ENCODE results near the gene ABCA6.

The ABCA6 gene

DNA sequence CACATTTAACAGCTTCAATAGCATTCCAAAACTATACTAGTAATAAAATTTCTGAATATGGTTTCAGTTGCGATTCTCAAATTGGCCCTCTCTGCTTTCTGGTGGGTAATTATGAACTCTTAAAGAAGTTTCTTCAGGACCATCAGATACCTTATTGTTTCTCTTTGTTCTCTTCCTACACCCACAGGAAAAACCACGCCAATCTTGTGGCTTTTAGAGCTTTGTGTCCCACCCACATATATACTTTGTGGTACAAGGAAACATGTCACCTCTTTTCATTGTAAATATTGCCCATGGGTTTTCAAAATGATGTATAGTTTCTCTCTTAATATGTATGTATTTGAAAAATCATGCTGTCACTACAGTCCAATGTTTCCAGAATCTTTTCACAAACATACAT is 93.1 kb downstream of the ABCA6 start:
- no peak for DNase-seq (ENCODE audit: low spot score)

DNA sequence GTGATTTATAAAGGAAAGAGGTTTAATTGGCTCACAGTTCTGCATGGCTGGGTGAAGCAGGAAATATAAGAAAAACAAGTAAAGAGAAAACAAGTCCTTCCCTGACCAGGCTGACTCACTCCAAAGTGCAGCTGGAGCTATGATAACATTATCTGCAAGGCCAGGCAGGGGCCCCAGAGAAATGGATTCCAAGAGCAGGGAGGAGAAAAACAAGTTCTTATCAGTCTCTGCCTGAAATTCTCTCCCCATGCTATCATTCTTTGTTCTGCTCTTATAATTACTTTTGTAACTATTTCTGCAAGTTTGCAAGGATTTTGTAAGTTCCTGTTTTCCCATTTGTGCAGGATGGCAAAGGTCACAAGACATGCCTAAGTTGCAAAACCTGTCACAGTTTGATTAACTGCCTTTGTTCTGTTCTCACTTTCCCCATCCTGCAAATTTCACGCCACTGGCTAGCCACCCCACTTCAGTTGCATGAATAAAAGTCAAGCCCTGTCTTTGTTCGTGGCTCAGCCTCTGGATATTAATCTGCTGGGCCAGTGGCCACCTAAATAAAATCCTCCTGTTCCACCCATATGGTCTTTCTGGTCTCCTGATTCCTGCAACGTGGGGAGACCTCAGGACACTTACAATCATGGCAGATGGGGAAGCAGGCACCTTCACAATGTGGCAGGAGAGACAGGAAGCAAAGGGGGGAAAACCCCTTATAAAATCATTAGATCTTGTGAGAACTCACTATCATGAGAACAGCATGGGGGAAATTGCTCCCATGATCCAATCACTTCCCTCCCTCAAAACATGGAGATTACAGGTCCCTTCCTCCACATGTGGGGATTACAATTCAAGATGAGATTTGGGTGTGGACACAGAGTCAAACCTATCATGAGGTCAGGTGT is 94.1 kb downstream of the ABCA6 start:
- DNase-seq (ENCODE audit: low spot score): no peak

DNA sequence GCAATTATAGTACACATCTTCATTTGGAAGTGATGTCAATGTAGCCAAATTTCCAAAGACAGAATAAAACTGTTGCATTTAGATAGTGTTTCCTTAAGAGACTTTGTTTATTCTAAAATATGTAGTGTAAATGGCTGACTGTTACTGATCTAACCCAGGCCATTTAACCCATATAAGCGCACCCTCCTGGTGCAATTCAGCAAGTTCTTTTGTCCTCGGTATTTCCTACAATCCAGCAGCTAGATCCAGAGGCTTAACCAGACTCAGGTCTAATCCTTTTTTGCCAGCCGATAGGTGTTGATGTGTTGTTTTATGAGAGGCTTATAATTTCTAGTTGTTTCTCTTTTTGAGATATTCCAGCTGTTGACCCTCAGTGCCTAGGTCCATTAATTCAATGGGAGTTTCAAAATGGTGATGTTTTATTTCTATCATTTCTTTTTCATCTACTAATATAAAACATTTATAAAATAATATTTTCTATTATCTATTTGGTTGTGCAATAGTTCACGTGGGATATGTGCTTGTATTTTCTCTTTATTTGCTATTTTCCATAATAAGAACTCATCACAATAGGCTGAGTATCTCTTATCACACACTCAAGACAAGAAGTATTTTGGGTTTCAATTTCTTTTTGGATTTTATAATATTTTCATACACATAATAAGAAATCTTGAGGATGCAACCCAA is 95.4 kb downstream of the ABCA6 start:
- DNase-seq (ENCODE audit: low spot score): no peak

DNA sequence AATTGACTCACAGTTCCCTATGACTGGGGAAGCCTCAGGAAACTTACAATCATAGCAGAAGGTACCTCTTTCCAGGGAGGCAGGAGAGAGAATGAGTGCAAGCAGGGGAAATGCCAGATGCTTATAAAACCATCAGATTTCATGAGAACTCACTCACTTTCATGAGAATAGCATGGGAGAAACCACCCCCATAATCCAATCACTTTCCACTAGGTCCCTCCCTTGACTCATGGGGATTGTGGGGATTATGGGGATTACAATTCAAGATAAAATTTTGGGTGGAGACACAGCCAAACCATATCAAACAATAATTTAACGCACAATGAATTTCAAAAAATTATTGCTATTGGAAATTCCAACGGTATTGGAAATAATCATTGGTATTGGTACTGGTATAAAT is 96.0 kb downstream of the ABCA6 start:
- no peak for DNase-seq (ENCODE audit: low spot score)

DNA sequence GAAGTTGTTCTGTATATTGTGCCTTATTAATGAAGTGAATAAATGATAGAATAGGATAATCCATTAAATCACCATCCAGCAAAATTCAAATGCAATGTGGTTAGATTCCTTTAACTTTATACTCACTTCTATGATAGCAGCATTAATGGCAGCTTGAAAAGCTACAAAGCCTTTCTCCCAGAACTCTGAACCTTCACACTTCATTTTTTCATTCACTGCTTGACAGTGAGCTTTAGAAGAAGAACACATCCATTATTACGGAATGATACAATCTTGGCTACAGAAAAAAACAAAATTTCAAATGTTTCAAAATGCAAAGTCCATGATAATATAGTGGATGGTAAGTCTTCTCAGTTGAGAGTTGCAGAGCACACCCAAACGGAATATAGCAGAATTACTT is 97.3 kb downstream of the ABCA6 start:
- no peak for DNase-seq (ENCODE audit: low spot score)

DNA sequence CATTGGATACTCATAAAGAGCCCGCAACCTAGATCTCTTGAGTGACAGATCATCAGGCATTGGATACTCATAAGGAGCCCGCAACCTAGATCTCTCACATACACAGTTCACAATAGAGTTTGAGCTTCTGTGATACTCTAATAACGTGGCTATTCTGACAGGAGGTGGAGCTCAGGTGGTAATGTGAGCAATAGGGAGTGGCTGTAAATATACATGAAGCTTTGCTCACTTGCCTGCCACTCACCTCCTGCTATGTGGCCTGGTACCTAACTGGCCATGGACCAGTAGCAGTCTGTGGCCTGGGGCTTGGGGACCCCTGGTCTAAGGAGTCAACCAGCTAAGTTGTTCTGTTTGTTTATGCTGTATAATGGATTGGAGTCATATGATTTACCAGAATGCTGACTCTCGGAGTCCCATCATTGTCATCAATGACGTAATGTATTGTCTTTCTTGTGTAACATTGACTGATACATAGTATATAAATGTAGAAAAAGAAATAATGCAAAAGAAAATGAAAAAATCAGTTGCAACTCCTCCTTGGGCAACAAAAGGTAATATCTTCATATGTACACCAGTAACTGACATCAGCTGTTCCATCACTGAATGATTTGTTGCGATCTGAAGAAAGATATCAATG is 98.5 kb downstream of the ABCA6 start:
- DNase-seq (ENCODE audit: low spot score): no peak

DNA sequence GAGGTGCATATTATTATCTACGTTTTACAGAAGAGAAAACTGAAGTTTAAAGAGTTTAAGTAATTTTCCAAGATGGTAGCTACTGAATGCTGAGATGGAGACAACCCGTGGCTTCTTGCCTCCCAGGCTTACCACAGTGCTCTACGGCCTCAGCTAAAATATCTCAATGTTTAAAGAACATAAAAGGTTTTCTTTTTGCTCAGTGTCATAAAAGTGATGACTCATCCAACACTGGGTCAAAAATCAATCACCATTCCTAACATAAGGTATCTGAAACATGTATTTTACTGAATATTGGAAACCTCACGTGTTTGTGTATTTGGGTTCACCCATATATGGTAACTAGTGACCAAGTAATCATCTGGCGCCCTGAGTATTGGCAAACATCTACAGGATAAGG is 99.4 kb downstream of the ABCA6 start:
- DNase-seq (ENCODE audit: low spot score): no peak

DNA sequence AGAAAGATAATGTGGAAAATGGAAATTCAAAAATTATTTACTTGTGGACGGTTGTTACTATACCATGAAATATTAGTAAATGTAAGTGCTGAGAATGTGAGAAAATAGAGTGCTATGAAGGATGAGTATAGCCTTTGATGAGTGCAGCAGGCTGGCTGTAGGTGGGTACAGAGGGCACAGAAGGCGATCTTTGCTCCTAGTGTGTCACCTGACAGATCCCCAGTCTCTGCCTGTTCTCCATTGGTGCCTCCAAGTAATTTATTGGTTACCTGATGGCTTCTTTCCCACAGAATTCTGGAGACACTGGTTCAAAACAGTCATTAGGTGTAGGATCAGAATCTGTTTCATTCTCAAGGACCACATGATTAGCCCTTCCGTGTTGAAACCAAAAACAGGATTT is 109.9 kb downstream of the ABCA6 start:
- DNase-seq (ENCODE audit: low spot score): no peak

DNA sequence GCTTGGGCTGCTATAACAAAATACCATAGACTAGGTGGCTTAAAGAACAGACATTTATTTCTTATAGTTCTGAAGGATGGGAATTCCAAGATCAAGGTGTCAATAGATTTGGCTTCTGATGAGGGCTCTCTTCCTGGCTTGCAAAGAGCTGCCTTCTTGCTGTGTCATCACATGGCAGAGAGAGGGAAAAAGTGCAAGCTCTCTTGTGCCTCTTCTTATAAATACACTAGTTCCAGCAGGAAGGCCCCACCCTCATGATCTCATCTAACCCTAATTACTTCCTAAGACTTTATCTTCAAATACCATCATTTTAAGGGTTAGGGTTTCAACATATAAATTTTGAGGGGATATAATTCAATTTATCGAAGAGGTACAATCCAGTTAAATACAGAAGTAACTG is 111.5 kb downstream of the ABCA6 start:
- no peak for DNase-seq (ENCODE audit: low spot score)

Data from NAMALWA (cell line).